ENCODE measurements around the gene ECHDC3.

Gene ECHDC3

GRCh38 chr10:11787374-11787773 is 45.2 kb downstream of the ECHDC3 start:
- DNase-seq, result no peak

- no peak for DNase-seq
Observed at GRCh38 chr10:11787846-11788245, 45.7 kb downstream of the ECHDC3 start.

GRCh38 chr10:11789306-11789705 is 47.1 kb downstream of the ECHDC3 start:
- no peak for DNase-seq

GRCh38 chr10:11789956-11790355 is 47.8 kb downstream of the ECHDC3 start:
- no peak for DNase-seq

GRCh38 chr10:11793762-11794479 is 51.7 kb downstream of the ECHDC3 start:
- DNase-seq, result no peak

- DNase-seq, result no peak
Observed at GRCh38 chr10:11794566-11794965, 52.4 kb downstream of the ECHDC3 start.

- DNase-seq, result no peak
Observed at GRCh38 chr10:11795101-11795920, 53.1 kb downstream of the ECHDC3 start.

GRCh38 chr10:11796474-11796873 is 54.3 kb downstream of the ECHDC3 start:
- DNase-seq, result no peak

GRCh38 chr10:11797281-11797680 is 55.1 kb downstream of the ECHDC3 start:
- DNase-seq, result no peak

GRCh38 chr10:11797847-11798633 is 55.9 kb downstream of the ECHDC3 start:
- DNase-seq, result no peak

GRCh38 chr10:11798845-11799735 is 56.9 kb downstream of the ECHDC3 start:
- no peak for DNase-seq

- DNase-seq, result no peak
Observed at GRCh38 chr10:11799736-11800080, 57.5 kb downstream of the ECHDC3 start.

- no peak for DNase-seq
Observed at GRCh38 chr10:11804336-11804735, 62.2 kb downstream of the ECHDC3 start.

GRCh38 chr10:11805792-11806191 is 63.6 kb downstream of the ECHDC3 start:
- no peak for DNase-seq

GRCh38 chr10:11806706-11807105 is 64.5 kb downstream of the ECHDC3 start:
- DNase-seq, result no peak

GRCh38 chr10:11808808-11809207 is 66.6 kb downstream of the ECHDC3 start:
- no peak for DNase-seq

GRCh38 chr10:11810313-11810766 is 68.2 kb downstream of the ECHDC3 start:
- no peak for DNase-seq

GRCh38 chr10:11810973-11811372 is 68.8 kb downstream of the ECHDC3 start:
- no peak for DNase-seq

GRCh38 chr10:11813177-11813576 is 71.0 kb downstream of the ECHDC3 start:
- DNase-seq, result no peak

Measured in activated CD4-positive, alpha-beta T cell treated with anti-CD3 and anti-CD28 coated beads, Interleukin-2, amount 50 U/mL, for 1 hour (primary cell).